Esophagus muscularis mucosa (tissue), 4 donors: Measurements from ENCODE around the gene LDAH.

Experiments used
- EP300 ChIP-seq: sonication (generic); formaldehyde crosslinking; IDR thresholded peaks from one replicate; pipeline ENCODE4 v1.6.1; 2017; ENCODE audit warnings: antibody characterized with exemption
- POLR2A ChIP-seq: fragments of 450-650 bp; IDR thresholded peaks from one replicate; pipeline ENCODE4 v1.6.1; 2017; ENCODE audit warnings: antibody characterized with exemption, moderate library complexity, mild to moderate bottlenecking, low read depth
- POLR2AphosphoS5 ChIP-seq, 2 donors: sonication (generic); formaldehyde crosslinking; IDR thresholded peaks; one replicate each; pipeline ENCODE4 v1.6.1; 2017; ENCODE audit warnings: antibody characterized with exemption in 2 of 2
- TF ChIP-seq, protein P1 (sequence below), 3 experiments: fragments of 200-600 bp in 2 of 3; fragments of 450-650 bp in 1 of 3; sonication (generic) in 2 of 3; IDR thresholded peaks; one replicate each; pipeline ENCODE4 v1.5.1; 2017 to 2019; ENCODE audit warnings: antibody characterized with exemption in 3 of 3, mild to moderate bottlenecking in 2 of 3, moderate library complexity in 1 of 3

DNA sequence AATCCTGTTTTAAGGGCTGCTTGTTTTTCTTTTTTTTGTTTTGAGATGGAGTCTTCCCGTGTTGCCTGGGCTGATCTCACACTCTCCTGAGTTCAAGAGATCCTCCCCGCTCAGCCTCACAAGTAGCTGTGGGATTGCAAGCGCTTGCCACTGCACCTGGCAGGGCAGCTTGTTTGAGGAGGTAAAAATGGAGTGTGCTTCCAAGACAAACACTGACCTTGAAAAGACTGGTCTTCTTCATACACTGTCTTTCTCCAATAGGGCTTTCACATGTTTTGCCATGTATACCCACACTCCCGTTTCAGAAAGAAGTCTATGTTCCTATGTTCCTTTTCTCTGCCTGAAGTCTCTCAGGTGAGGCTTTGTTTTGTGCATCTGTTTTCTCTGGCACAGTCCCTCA is 32.6 kb upstream of the LDAH start:
- TF ChIP-seq POLR2AphosphoS5 (IDR thresholded peaks at IDR 0.05) (no peak), EP300 (no peak), POLR2A (no peak)
- TF ChIP-seq, protein P1, sequence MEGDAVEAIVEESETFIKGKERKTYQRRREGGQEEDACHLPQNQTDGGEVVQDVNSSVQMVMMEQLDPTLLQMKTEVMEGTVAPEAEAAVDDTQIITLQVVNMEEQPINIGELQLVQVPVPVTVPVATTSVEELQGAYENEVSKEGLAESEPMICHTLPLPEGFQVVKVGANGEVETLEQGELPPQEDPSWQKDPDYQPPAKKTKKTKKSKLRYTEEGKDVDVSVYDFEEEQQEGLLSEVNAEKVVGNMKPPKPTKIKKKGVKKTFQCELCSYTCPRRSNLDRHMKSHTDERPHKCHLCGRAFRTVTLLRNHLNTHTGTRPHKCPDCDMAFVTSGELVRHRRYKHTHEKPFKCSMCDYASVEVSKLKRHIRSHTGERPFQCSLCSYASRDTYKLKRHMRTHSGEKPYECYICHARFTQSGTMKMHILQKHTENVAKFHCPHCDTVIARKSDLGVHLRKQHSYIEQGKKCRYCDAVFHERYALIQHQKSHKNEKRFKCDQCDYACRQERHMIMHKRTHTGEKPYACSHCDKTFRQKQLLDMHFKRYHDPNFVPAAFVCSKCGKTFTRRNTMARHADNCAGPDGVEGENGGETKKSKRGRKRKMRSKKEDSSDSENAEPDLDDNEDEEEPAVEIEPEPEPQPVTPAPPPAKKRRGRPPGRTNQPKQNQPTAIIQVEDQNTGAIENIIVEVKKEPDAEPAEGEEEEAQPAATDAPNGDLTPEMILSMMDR (IDR thresholded peaks at IDR 0.05): no peak
